K562 (cell line): ENCODE measurements around the gene PCNX3. TPM values are rescaled to one million over a fixed set of nuclear protein-coding genes. Genes with fewer than 3 reads are reported as not detected.

ENCODE experiments used
- BACH1 ChIP-seq: fragments of 200-800 bp; sonication (Bioruptor generic); IDR thresholded peaks from 2 replicates; pipeline ENCODE4 v1.6.1; 2016; ENCODE audit warnings: missing genetic modification characterization, missing compliant biosample characterization
- FIP1L1 ChIP-seq: fragments of 200-400 bp; formaldehyde crosslinking; IDR thresholded peaks from 2 replicates; pipeline ENCODE4 v1.6.1; 2018; ENCODE audit warnings: mild to moderate bottlenecking, low read depth, low read length; ENCODE audit not compliant: poor library complexity, severe bottlenecking
- GTF2E2 ChIP-seq: fragments of 200-800 bp; sonication (Bioruptor generic); IDR thresholded peaks from 2 replicates; pipeline ENCODE4 v1.6.1; 2016; ENCODE audit warnings: missing genetic modification characterization, missing compliant biosample characterization
- HNRNPH1 ChIP-seq: fragments of 200-400 bp; formaldehyde crosslinking; optimal IDR thresholded peaks from 2 replicates; pipeline ENCODE3; 2017; ENCODE audit warnings: low read depth, mild to moderate bottlenecking, low read length, moderate library complexity
- NFRKB ChIP-seq: fragments of 450-650 bp; IDR thresholded peaks from 2 replicates; pipeline ENCODE4 v1.6.1; 2016; ENCODE audit warnings: low read depth
- NR4A1 ChIP-seq, 2 experiments: fragments of 250-450 bp in 1 of 2; fragments of 450-650 bp in 1 of 2; sonication (Bioruptor Pico) in 1 of 2; IDR thresholded peaks; 2 replicates each; pipeline versions ENCODE4 v1.4.0 to v1.6.1; 2016 to 2020; ENCODE audit warnings: mild to moderate bottlenecking in 2 of 2, missing compliant biosample characterization in 1 of 2, missing genetic modification characterization in 1 of 2, moderate library complexity in 1 of 2
- POLR2AphosphoS5 ChIP-seq: IDR thresholded peaks from 2 replicates; pipeline ENCODE4 v1.6.1; 2011; ENCODE audit warnings: mild to moderate bottlenecking, low read depth, low read length, moderate library complexity; ENCODE audit not compliant: control insufficient read depth, insufficient read depth
- SMAD4 ChIP-seq: fragments of 250-450 bp; sonication (Bioruptor Pico); conservative IDR thresholded peaks from 2 replicates; pipeline ENCODE4 v1.8.0; 2021; ENCODE audit warnings: inconsistent platforms, mild to moderate bottlenecking, moderate library complexity
- XRCC4 ChIP-seq: IDR thresholded peaks from one replicate; pipeline ENCODE4 v1.6.1; 2011; ENCODE audit not compliant: insufficient read depth, insufficient read length; ENCODE audit errors: extremely low read depth
- ZNF3 ChIP-seq: fragments of 250-450 bp; sonication (Bioruptor Pico); IDR thresholded peaks from 2 replicates; pipeline ENCODE4 v1.5.0; 2021; ENCODE audit warnings: mild to moderate bottlenecking, moderate library complexity
- ZNF77 ChIP-seq: fragments of 250-450 bp; sonication (Bioruptor Pico); IDR thresholded peaks from 2 replicates; pipeline ENCODE4 v1.5.0; 2020
- polyA plus RNA-seq, 8 experiments: library from polyadenylated mRNA; depleted of rRNA in 4 of 8; stranded (reverse) in 5 of 8; unstranded in 3 of 8; fragments of >200 nt; fragmentation: Nextera tagmentation in 2 of 8; fragmentation: Illumina TruSeq in 1 of 8; extraction: Ambion mirVana in 2 of 8; extraction: Trizol in 1 of 8; gene quantifications; 2 replicates each; pipeline versions ENCODE4 v1.2.1 to v1.2.3, GENCODE V29; 2011 to 2014; ENCODE audit warnings: inconsistent platforms in 1 of 8, missing spikeins in 1 of 8
- total RNA-seq, 7 experiments: library from RNA; depleted of rRNA in 6 of 7; stranded (reverse); fragments of >200 nt in 6 of 7; fragmentation: Illumina TruSeq in 2 of 7; extraction: Trizol in 2 of 7; gene quantifications; 2 replicates each; pipeline versions ENCODE4 v1.2.1 to v1.2.3, GENCODE V29; 2011 to 2021; ENCODE audit warnings: low replicate concordance in 1 of 7
- TF ChIP-seq, protein P1 (sequence below): sonication (generic); formaldehyde crosslinking; IDR thresholded peaks from 2 replicates; pipeline ENCODE4 v1.8.0; 2022; ENCODE audit warnings: missing genetic modification reagents, mild to moderate bottlenecking, borderline replicate concordance
- TF ChIP-seq, protein P2 (sequence below), 2 experiments: fragments of 200-800 bp in 1 of 2; sonication (Bioruptor generic) in 1 of 2; sonication (generic) in 1 of 2; formaldehyde crosslinking in 1 of 2; IDR thresholded peaks in 1 of 2; conservative IDR thresholded peaks in 1 of 2; 2 replicates each; pipeline versions ENCODE4 v1.5.0 to v1.6.1; 2016 to 2020; ENCODE audit warnings: missing compliant biosample characterization in 1 of 2, missing genetic modification characterization in 1 of 2, missing genetic modification reagents in 1 of 2
- TF ChIP-seq, protein P3 (sequence below): fragments of 250-450 bp; sonication (Bioruptor Pico); IDR thresholded peaks from 2 replicates; pipeline ENCODE4 v1.8.0; 2021; ENCODE audit warnings: moderate library complexity, mild to moderate bottlenecking, inconsistent platforms
- TF ChIP-seq, protein P4 (sequence below): fragments of 450-650 bp; formaldehyde crosslinking; IDR thresholded peaks from 2 replicates; pipeline ENCODE4 v1.4.0; 2020; ENCODE audit warnings: mild to moderate bottlenecking, moderate library complexity
- TF ChIP-seq, protein P5 (sequence below): fragments of 250-450 bp; sonication (Bioruptor Pico); IDR thresholded peaks from 2 replicates; pipeline ENCODE4 v1.5.0; 2021
- TF ChIP-seq, protein P6 (sequence below): fragments of 250-450 bp; sonication (Bioruptor Pico); IDR thresholded peaks from 2 replicates; pipeline ENCODE4 v1.4.0; 2020

PCNX3 gene
- total and polyA plus RNA-seq, 9 of the 15 experiments (the other 6 are each of a cell fraction or from before 2014, with no cell fraction given) = 0.11 to 47.8 (median 12.8) TPM

DNA sequence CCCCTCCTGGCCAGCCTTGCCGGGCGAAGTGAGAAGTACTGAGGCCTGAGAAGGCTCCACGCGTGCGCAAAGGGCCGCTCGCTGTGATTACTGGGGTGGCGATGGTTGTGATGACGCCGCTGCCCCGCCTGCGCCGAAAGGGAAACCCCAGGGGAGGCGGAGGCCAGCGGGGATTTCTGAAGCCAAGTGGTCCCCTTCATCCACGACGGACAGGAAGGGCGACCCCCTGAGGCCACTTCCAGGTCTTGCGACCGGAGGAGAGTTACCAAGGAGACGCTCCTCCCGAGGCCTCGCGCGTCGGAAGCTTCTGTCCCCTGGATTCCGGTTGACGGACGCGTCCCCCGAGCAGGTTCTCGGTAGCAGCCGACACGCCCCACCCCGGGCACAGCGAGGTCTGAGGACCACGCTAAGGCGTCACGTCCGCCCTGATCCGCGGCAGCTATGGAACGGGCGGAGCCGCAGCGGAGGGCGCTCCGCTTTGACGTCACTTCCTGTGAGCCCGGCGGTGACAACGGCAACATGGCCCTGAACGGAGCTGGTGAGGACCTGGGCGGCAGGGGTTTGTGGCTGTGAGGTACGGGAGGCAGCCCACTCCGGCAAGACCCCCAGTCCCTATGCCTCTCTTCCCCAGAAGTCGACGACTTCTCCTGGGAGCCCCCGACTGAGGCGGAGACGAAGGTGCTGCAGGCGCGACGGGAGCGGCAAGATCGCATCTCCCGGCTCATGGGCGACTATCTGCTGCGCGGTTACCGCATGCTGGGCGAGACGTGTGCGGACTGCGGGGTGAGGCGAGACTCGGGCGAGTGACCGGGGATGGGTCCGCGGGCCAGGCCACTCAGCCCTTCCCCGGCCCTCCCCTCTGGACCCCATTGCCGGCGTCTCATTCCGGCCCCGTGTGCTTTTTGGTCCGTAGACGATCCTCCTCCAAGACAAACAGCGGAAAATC is 45.3 kb upstream of the PCNX3 start, which contains the start of gene ZNRD2 (continued):
- TF ChIP-seq, protein P1, sequence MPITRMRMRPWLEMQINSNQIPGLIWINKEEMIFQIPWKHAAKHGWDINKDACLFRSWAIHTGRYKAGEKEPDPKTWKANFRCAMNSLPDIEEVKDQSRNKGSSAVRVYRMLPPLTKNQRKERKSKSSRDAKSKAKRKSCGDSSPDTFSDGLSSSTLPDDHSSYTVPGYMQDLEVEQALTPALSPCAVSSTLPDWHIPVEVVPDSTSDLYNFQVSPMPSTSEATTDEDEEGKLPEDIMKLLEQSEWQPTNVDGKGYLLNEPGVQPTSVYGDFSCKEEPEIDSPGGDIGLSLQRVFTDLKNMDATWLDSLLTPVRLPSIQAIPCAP (CRISPR knock-in tag) = no peak
- TF ChIP-seq NR4A1 (CRISPR knock-in tag; IDR thresholded peaks at IDR 0.05) (no peak), NR4A1 (tag; IDR thresholded peaks at IDR 0.05) (no peak), POLR2AphosphoS5 (peak; percentile 61; the same call in 1 of the 2 replicates), NFRKB (peak; percentile 28; the same call in 1 of the 2 replicates), HNRNPH1 (no peak), SMAD4 (CRISPR knock-in tag) (0 out of 2 replicates have a peak, but pooled peaks have one; percentile 62), BACH1 (no peak), ZNF3 (no peak), FIP1L1 (peak; percentile 65), ZNF77 (CRISPR knock-in tag) (no peak), GTF2E2 (tag) (no peak), XRCC4 (no peak)
- TF ChIP-seq, protein P2, sequence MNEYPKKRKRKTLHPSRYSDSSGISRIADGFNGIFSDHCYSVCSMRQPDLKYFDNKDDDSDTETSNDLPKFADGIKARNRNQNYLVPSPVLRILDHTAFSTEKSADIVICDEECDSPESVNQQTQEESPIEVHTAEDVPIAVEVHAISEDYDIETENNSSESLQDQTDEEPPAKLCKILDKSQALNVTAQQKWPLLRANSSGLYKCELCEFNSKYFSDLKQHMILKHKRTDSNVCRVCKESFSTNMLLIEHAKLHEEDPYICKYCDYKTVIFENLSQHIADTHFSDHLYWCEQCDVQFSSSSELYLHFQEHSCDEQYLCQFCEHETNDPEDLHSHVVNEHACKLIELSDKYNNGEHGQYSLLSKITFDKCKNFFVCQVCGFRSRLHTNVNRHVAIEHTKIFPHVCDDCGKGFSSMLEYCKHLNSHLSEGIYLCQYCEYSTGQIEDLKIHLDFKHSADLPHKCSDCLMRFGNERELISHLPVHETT (CRISPR knock-in tag; conservative IDR thresholded peaks at IDR 0.05 in 1 of 2, IDR thresholded peaks at IDR 0.05 in 1 of 2) = peak in 1 of 2 experiments; percentile 99; a peak in 2 of 4 replicates
- TF ChIP-seq, protein P3, sequence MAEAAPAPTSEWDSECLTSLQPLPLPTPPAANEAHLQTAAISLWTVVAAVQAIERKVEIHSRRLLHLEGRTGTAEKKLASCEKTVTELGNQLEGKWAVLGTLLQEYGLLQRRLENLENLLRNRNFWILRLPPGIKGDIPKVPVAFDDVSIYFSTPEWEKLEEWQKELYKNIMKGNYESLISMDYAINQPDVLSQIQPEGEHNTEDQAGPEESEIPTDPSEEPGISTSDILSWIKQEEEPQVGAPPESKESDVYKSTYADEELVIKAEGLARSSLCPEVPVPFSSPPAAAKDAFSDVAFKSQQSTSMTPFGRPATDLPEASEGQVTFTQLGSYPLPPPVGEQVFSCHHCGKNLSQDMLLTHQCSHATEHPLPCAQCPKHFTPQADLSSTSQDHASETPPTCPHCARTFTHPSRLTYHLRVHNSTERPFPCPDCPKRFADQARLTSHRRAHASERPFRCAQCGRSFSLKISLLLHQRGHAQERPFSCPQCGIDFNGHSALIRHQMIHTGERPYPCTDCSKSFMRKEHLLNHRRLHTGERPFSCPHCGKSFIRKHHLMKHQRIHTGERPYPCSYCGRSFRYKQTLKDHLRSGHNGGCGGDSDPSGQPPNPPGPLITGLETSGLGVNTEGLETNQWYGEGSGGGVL (CRISPR knock-in tag) = no peak
- TF ChIP-seq, protein P4, sequence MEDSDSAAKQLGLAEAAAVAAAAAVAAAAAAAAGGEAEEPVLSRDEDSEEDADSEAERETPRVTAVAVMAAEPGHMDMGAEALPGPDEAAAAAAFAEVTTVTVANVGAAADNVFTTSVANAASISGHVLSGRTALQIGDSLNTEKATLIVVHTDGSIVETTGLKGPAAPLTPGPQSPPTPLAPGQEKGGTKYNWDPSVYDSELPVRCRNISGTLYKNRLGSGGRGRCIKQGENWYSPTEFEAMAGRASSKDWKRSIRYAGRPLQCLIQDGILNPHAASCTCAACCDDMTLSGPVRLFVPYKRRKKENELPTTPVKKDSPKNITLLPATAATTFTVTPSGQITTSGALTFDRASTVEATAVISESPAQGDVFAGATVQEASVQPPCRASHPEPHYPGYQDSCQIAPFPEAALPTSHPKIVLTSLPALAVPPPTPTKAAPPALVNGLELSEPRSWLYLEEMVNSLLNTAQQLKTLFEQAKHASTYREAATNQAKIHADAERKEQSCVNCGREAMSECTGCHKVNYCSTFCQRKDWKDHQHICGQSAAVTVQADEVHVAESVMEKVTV (CRISPR knock-in tag) = peak; percentile 62
- TF ChIP-seq, protein P5, sequence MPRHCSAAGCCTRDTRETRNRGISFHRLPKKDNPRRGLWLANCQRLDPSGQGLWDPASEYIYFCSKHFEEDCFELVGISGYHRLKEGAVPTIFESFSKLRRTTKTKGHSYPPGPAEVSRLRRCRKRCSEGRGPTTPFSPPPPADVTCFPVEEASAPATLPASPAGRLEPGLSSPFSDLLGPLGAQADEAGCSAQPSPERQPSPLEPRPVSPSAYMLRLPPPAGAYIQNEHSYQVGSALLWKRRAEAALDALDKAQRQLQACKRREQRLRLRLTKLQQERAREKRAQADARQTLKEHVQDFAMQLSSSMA = 0 out of 2 replicates have a peak, but pooled peaks have one; percentile 23
- TF ChIP-seq, protein P6, sequence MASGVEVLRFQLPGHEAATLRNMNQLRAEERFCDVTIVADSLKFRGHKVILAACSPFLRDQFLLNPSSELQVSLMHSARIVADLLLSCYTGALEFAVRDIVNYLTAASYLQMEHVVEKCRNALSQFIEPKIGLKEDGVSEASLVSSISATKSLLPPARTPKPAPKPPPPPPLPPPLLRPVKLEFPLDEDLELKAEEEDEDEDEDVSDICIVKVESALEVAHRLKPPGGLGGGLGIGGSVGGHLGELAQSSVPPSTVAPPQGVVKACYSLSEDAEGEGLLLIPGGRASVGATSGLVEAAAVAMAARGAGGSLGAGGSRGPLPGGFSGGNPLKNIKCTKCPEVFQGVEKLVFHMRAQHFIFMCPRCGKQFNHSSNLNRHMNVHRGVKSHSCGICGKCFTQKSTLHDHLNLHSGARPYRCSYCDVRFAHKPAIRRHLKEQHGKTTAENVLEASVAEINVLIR (CRISPR knock-in tag) = peak; percentile 98
